GM19193 (cell line): Measurements from ENCODE around the gene TLK1.
A peak's percentile ranks its signal among the peaks of the same experiment; 100 is the strongest.

ENCODE experiments used
- POLR2A ChIP-seq: IDR thresholded peaks from 4 replicates; pipeline ENCODE4 v1.6.1; 2011; ENCODE audit not compliant: insufficient read depth, insufficient read length; ENCODE audit errors: extremely low read depth

The TLK1 gene

GRCh38 chr2:171013851-171014250 is 146.8 kb downstream of the TLK1 start:
- TF ChIP-seq POLR2A = no peak

- no peak for TF ChIP-seq POLR2A
Measured at GRCh38 chr2:171009386-171009785, 151.3 kb downstream of the TLK1 start.

GRCh38 chr2:171008550-171009205 is 152.0 kb downstream of the TLK1 start:
- TF ChIP-seq POLR2A = no peak

GRCh38 chr2:171004833-171005232 is 155.9 kb downstream of the TLK1 start:
- TF ChIP-seq POLR2A = no peak

GRCh38 chr2:171004363-171004762 is 156.3 kb downstream of the TLK1 start:
- TF ChIP-seq POLR2A = no peak

- no peak for TF ChIP-seq POLR2A
Measured at GRCh38 chr2:170999654-171000053, 161.0 kb downstream of the TLK1 start.

GRCh38 chr2:170997893-170998597 is 162.6 kb downstream of the TLK1 start:
- TF ChIP-seq POLR2A = no peak

- TF ChIP-seq POLR2A = no peak
Measured at GRCh38 chr2:170996316-170996715, 164.4 kb downstream of the TLK1 start.

- TF ChIP-seq POLR2A = no peak
Measured at GRCh38 chr2:170991398-170992182, 169.1 kb downstream of the TLK1 start.

- TF ChIP-seq POLR2A = no peak
Measured at GRCh38 chr2:170986566-170987258, 174.0 kb downstream of the TLK1 start.

GRCh38 chr2:170985407-170985806 is 175.3 kb downstream of the TLK1 start:
- TF ChIP-seq POLR2A = peak; percentile 45

- TF ChIP-seq POLR2A = no peak
Measured at GRCh38 chr2:170984079-170984478, 176.6 kb downstream of the TLK1 start.

- no peak for TF ChIP-seq POLR2A
Measured at GRCh38 chr2:170975943-170976270, 184.8 kb downstream of the TLK1 start.

GRCh38 chr2:170975127-170975942 is 185.4 kb downstream of the TLK1 start:
- TF ChIP-seq POLR2A = no peak
